H1 (cell line): Measurements from ENCODE around the gene GGA1. TPM values are rescaled to one million over a fixed set of nuclear protein-coding genes. Genes with fewer than 3 reads are reported as not detected.

Source experiments
- CTCF ChIA-PET: fragments of 300-600 bp; sonication (Branson Sonifier 250); formaldehyde crosslinking; loops from one replicate; lab custom pipeline; 2021; ENCODE audit not compliant: partially characterized antibody; lab: Charles Lee
- POLR2A ChIA-PET: fragments of 300-600 bp; sonication (Branson Sonifier 250); formaldehyde crosslinking; loops from one replicate; lab custom pipeline; 2021; ENCODE audit warnings: inconsistent platforms; ENCODE audit not compliant: partially characterized antibody; lab: Charles Lee
- DNase-seq, 2 experiments: peaks; one replicate each; pipeline versions ENCODE4 v3.0.0 to v3.0.0-alpha.2; 2010 to 2022; ENCODE audit warnings: low spot score in 2 of 2, low read depth in 1 of 2, mixed read lengths in 1 of 2
- FAIRE-seq: peaks from 2 replicates; lab custom pipeline; 2011; peaks lifted over from hg19 to GRCh38; lab: Jason Lieb, UNC
- H2AFZ ChIP-seq: 2 replicates; pipeline ENCODE4 v1.8.1; 2012; ENCODE audit warnings: low read length, inconsistent platforms
- H2AK5ac ChIP-seq: 2 replicates; pipeline ENCODE4 v1.6.1; 2013; ENCODE audit warnings: low read depth, low read length
- H2BK120ac ChIP-seq: replicated peaks from 2 replicates; pipeline ENCODE3; 2013; ENCODE audit warnings: low read depth, low read length, inconsistent platforms
- H2BK12ac ChIP-seq: 2 replicates; pipeline ENCODE4 v1.6.1; 2013; ENCODE audit warnings: low read depth, low read length
- H2BK15ac ChIP-seq: 2 replicates; pipeline ENCODE4 v1.6.1; 2013; ENCODE audit warnings: low read length
- H2BK20ac ChIP-seq: 2 replicates; pipeline ENCODE4 v1.6.1; 2013; ENCODE audit warnings: low read length
- H2BK5ac ChIP-seq: 2 replicates; pipeline ENCODE4 v1.6.1; 2013; ENCODE audit warnings: low read depth, low read length
- H3K14ac ChIP-seq: 2 replicates; pipeline ENCODE4 v1.6.1; 2013; ENCODE audit warnings: inconsistent platforms; ENCODE audit not compliant: insufficient read length
- H3K18ac ChIP-seq: 2 replicates; pipeline ENCODE4 v1.6.1; 2013; ENCODE audit warnings: low read length; ENCODE audit errors: extremely low read depth
- H3K23ac ChIP-seq: 2 replicates; pipeline ENCODE4 v1.6.1; 2013; ENCODE audit warnings: inconsistent platforms; ENCODE audit not compliant: insufficient read length
- H3K23me2 ChIP-seq: 2 replicates; pipeline ENCODE4 v1.6.1; 2013; ENCODE audit warnings: low read depth, low read length
- H3K27ac ChIP-seq: 2 replicates; pipeline ENCODE4 v1.6.1; 2011; ENCODE audit warnings: low read depth, low read length, inconsistent platforms
- H3K27me3 ChIP-seq, 4 experiments: replicated peaks in 1 of 4; 1 replicate in 1 of 4; 2 replicates in 3 of 4; pipeline versions ENCODE4 v1.6.1 to v1.8.1; 2011 to 2013; ENCODE audit warnings: low read length in 3 of 4, mild to moderate bottlenecking in 3 of 4, inconsistent platforms in 2 of 4, mixed read lengths in 2 of 4, moderate library complexity in 1 of 4; ENCODE audit not compliant: control insufficient read depth in 3 of 4, insufficient read depth in 3 of 4; ENCODE audit errors: extremely low read depth in 1 of 4
- H3K36me3 ChIP-seq, 4 experiments: 2 replicates each; pipeline versions ENCODE4 v1.6.1 to v1.8.1; 2011 to 2013; ENCODE audit warnings: mild to moderate bottlenecking in 4 of 4, low read length in 3 of 4, moderate library complexity in 2 of 4, control low read depth in 1 of 4, inconsistent platforms in 1 of 4; ENCODE audit not compliant: insufficient read depth in 4 of 4, control insufficient read depth in 2 of 4
- H3K4ac ChIP-seq: replicated peaks from 2 replicates; pipeline ENCODE3; 2013; ENCODE audit warnings: low read length, low read depth, mixed read lengths, inconsistent platforms; ENCODE audit not compliant: insufficient read length
- H3K4me1 ChIP-seq, 4 experiments: replicated peaks in 1 of 4; 1 replicate in 1 of 4; 2 replicates in 3 of 4; pipeline versions ENCODE4 v1.6.1 to v1.8.1; 2011 to 2013; ENCODE audit warnings: low read length in 3 of 4, inconsistent platforms in 2 of 4, mixed read lengths in 1 of 4; ENCODE audit not compliant: insufficient read depth in 4 of 4, control insufficient read depth in 3 of 4
- H3K4me2 ChIP-seq, 2 experiments: 2 replicates each; pipeline versions ENCODE4 v1.6.1 to v1.8.1; 2011 to 2013; ENCODE audit warnings: low read depth in 2 of 2, low read length in 2 of 2, control low read depth in 1 of 2, inconsistent platforms in 1 of 2, mild to moderate bottlenecking in 1 of 2; ENCODE audit not compliant: insufficient read depth in 1 of 2
- H3K4me3 ChIP-seq, 4 experiments: fragments of 200-600, 300-600 bp in 1 of 4; sonication (generic), shearing (Covaris generic), sonication (Bioruptor Twin) in 1 of 4; 2 replicates each; pipeline versions ENCODE4 v1.5.1 to v1.8.1; 2011 to 2016; ENCODE audit warnings: low read length in 4 of 4, low read depth in 3 of 4, control low read depth in 2 of 4, inconsistent platforms in 2 of 4, mild to moderate bottlenecking in 2 of 4, mixed read lengths in 1 of 4, moderate library complexity in 1 of 4; ENCODE audit not compliant: insufficient read depth in 2 of 4; ENCODE audit errors: extremely low read depth in 1 of 4
- H3K56ac ChIP-seq: replicated peaks from 2 replicates; pipeline ENCODE3; 2013; ENCODE audit warnings: low read depth, mild to moderate bottlenecking, mixed read lengths, low read length, inconsistent platforms; ENCODE audit not compliant: insufficient read length
- H3K79me1 ChIP-seq: 2 replicates; pipeline ENCODE4 v1.6.1; 2013; ENCODE audit warnings: low read depth, low read length, control low read depth
- H3K79me2 ChIP-seq, 2 experiments: 2 replicates each; pipeline versions ENCODE4 v1.6.1 to v1.8.1; 2012 to 2013; ENCODE audit warnings: low read length in 2 of 2, mild to moderate bottlenecking in 2 of 2, inconsistent platforms in 1 of 2; ENCODE audit not compliant: insufficient read depth in 2 of 2, control insufficient read depth in 1 of 2
- H3K9ac ChIP-seq, 4 experiments: replicated peaks in 1 of 4; 1 replicate in 1 of 4; 2 replicates in 3 of 4; pipeline versions ENCODE4 v1.6.1 to v1.8.1; 2011 to 2013; ENCODE audit warnings: low read depth in 3 of 4, low read length in 3 of 4, control low read depth in 2 of 4, mild to moderate bottlenecking in 2 of 4, moderate library complexity in 2 of 4, inconsistent platforms in 1 of 4; ENCODE audit errors: extremely low read depth in 1 of 4
- H3K9me3 ChIP-seq, 2 experiments: 2 replicates each; pipeline versions ENCODE4 v1.6.1 to v1.8.1; 2012 to 2013; ENCODE audit warnings: mild to moderate bottlenecking in 2 of 2, moderate library complexity in 2 of 2, control low read depth in 1 of 2, inconsistent platforms in 1 of 2, low read depth in 1 of 2, low read length in 1 of 2, mixed read lengths in 1 of 2; ENCODE audit not compliant: insufficient read depth in 2 of 2
- H4K20me1 ChIP-seq, 2 experiments: replicated peaks in 1 of 2; 2 replicates each; pipeline versions ENCODE3 to v1.8.1; 2011 to 2013; ENCODE audit warnings: inconsistent platforms in 2 of 2, low read length in 2 of 2, mild to moderate bottlenecking in 1 of 2; ENCODE audit not compliant: insufficient read depth in 2 of 2, control insufficient read depth in 1 of 2
- H4K5ac ChIP-seq: 2 replicates; pipeline ENCODE4 v1.6.1; 2013; ENCODE audit warnings: low read length, low read depth, mixed read lengths, inconsistent platforms; ENCODE audit not compliant: insufficient read length
- H4K8ac ChIP-seq: 2 replicates; pipeline ENCODE4 v1.8.0; 2013; ENCODE audit warnings: mild to moderate bottlenecking, moderate library complexity, low read length, inconsistent platforms; ENCODE audit not compliant: insufficient read depth; ENCODE audit errors: extremely low read depth
- H4K91ac ChIP-seq: replicated peaks from 2 replicates; pipeline ENCODE3; 2013; ENCODE audit warnings: low read length, mixed read lengths, inconsistent platforms; ENCODE audit not compliant: insufficient read length
- E2F6 ChIP-seq: IDR thresholded peaks from 2 replicates; pipeline ENCODE4 v1.6.1; 2012; ENCODE audit warnings: inconsistent platforms
- GTF2F1 ChIP-seq: IDR thresholded peaks from 2 replicates; pipeline ENCODE4 v1.6.1; 2012; ENCODE audit warnings: low read depth, low read length, improper control_type of control experiment, borderline replicate concordance
- POLR2AphosphoS5 ChIP-seq: IDR thresholded peaks from 2 replicates; pipeline ENCODE4 v1.6.1; 2011; ENCODE audit warnings: low read depth, low read length
- SP1 ChIP-seq: IDR thresholded peaks from 2 replicates; pipeline ENCODE4 v1.6.1; 2011; ENCODE audit warnings: low read depth, low read length
- WGBS, 2 experiments: shearing (Covaris generic) in 1 of 2; methylation state at CpG; one replicate each; pipeline versions ENCODE4 v1.1.6 to v1.1.7; 2013 to 2015; ENCODE audit warnings: low lambda C conversion rate in 2 of 2, mixed read lengths in 2 of 2, inconsistent platforms in 1 of 2, low coverage in 1 of 2, missing lambda C conversion rate in 1 of 2; ENCODE audit not compliant: insufficient replicate concordance in 2 of 2, insufficient coverage in 1 of 2, insufficient read length in 1 of 2; ENCODE audit errors: extremely low coverage in 1 of 2, missing lambda C conversion rate in 1 of 2; 5-methylcytosine and 5-hydroxymethylcytosine counted together
- polyA plus RNA-seq, 7 experiments: library from polyadenylated mRNA; depleted of rRNA in 3 of 7; stranded (reverse) in 5 of 7; unstranded in 2 of 7; fragments of >200 nt in 5 of 7; fragments of 200-250 nt in 2 of 7; gene quantifications; 1 replicate in 5 of 7; 2 replicates in 1 of 7; 4 replicates in 1 of 7; pipeline versions ENCODE4 v1.2.1 to v1.2.3, GENCODE V29; 2011 to 2013; ENCODE audit warnings: missing spikeins in 2 of 7, mixed read lengths in 2 of 7
- total RNA-seq: library from RNA; stranded (reverse); fragmentation: NEBNext Ultra II Directional; extraction: Animal tissue kit (Norgen Biotek cat#: 25700); gene quantifications from 2 replicates; pipeline ENCODE4 v1.2.1, GENCODE V29; 2021

The GGA1 gene
- total and polyA plus RNA-seq, 2 of the 8 experiments (the other 6 are each of a cell fraction or from before 2014, with no cell fraction given): 49.3 to 57.2 TPM

GRCh38 chr22:37607935-37608476, 628 bp upstream of the GGA1 start:
- DNase-seq (no peak), FAIRE-seq (no peak)
- peaks cover 0 to 2% (median 0%) of the 10 kb centered on the region in 4 experiments; a peak in 1 of 8 replicates for H3K36me3 ChIP-seq
- peaks cover 13% of the 10 kb centered on the region for H3K23me2 ChIP-seq
- H3K4me1 ChIP-seq: peaks cover 0 to 8% (median 6%) of the 10 kb centered on the region in 4 experiments; a peak in 6 of 7 replicates
- H3K27me3 ChIP-seq: no peaks in the 10 kb centered on the region
- no peak overlapping the region for H4K91ac ChIP-seq
- H3K56ac ChIP-seq: peak overlapping the region; percentile 13
- H2BK5ac ChIP-seq: peak overlapping the region; percentile 100
- H3K27ac ChIP-seq: peak overlapping the region; percentile 93
- H2AFZ ChIP-seq: no peak overlapping the region; the same call in 1 of the 2 replicates
- H4K5ac ChIP-seq: peak overlapping the region; percentile 82
- H2AK5ac ChIP-seq: peak overlapping the region; percentile 61; the same call in 1 of the 2 replicates
- no peak overlapping the region for H3K14ac ChIP-seq
- H2BK15ac ChIP-seq: peak overlapping the region; percentile 97; the same call in 1 of the 2 replicates
- peak overlapping the region; percentile 90; the same call in 1 of the 2 replicates for H2BK20ac ChIP-seq
- H4K8ac ChIP-seq: peak overlapping the region; percentile 99; the same call in 1 of the 2 replicates
- POLR2A ChIA-PET: interaction anchor here (0.6 to 7.8 kb wide), 26 partner anchors 9 to 1649 kb away, joined by 3 to 63 read pairs (median 4); partner anchors contain the start of genes LGALS1, NOL12 and TRIOBP
- WGBS, 2 experiments: 4% methylated on average over 17 of the region's 17 CpGs; no CpG with 5 or more reads in 1 of the 2 experiments
- H3K79me2 ChIP-seq: peaks cover 0 to 11% of the 10 kb centered on the region in 2 experiments; a peak in 1 of 4 replicates
- H2BK120ac ChIP-seq: peak overlapping the region; percentile 18
- H3K18ac ChIP-seq: peak overlapping the region; percentile 85
- no peaks in the 10 kb centered on the region for H4K20me1 ChIP-seq
- H3K9ac ChIP-seq: peak overlapping the region in 3 of 4 experiments; percentile 73 to 84 (median 82); a peak in 6 of 7 replicates
- no peaks in the 10 kb centered on the region for H3K9me3 ChIP-seq
- H3K4me3 ChIP-seq: peak overlapping the region; percentile 68 to 83 (median 74)
- no peak overlapping the region for H3K23ac ChIP-seq
- peak overlapping the region; percentile 54 to 68 for H3K4me2 ChIP-seq
- no peak overlapping the region for H3K4ac ChIP-seq
- H2BK12ac ChIP-seq: peak overlapping the region; percentile 60; the same call in 1 of the 2 replicates
- CTCF ChIA-PET: interaction anchor here (0.7 to 4.5 kb wide), 19 partner anchors 8 to 1311 kb away, joined by 3 to 35 read pairs (median 5); partner anchors contain the start of genes PDXP and SH3BP1
- H3K79me1 ChIP-seq: 0 out of 2 replicates have a peak, but pooled peaks cover 7% of the 10 kb centered on the region
- 0 out of 2 replicates have a peak, but pooled peaks have one; percentile 57 for TF ChIP-seq POLR2AphosphoS5
- no peak for TF ChIP-seq SP1
- 0 out of 2 replicates have a peak, but pooled peaks have one; percentile 27 for TF ChIP-seq GTF2F1
- peak; percentile 96 for TF ChIP-seq E2F6
